Measurements from ENCODE around the gene RAB31. TPM values are rescaled to one million over a fixed set of nuclear protein-coding genes. Genes with fewer than 3 reads are reported as not detected.
A peak's percentile ranks its signal among the peaks of the same experiment; 100 is the strongest.

RAB31 gene
- total RNA-seq, 3 donors from 2014 or later, result 12.8 to 58.5 (median 27.4) TPM

GRCh38 chr18:9757827-9758621, 49.9 kb downstream of the RAB31 start:
- TF ChIP-seq CTCF (IDR thresholded peaks at IDR 0.05), result no peak
- no peaks in the 10 kb centered on the region for H3K36me3 ChIP-seq (ENCODE audit: low read depth)
- peak; percentile 22 for ATAC-seq
- H3K4me1 ChIP-seq (ENCODE audit: low read depth), result no peaks in the 10 kb centered on the region
- H3K9me3 ChIP-seq, result no peaks in the 10 kb centered on the region
- intact Hi-C loops (cut with DNase I, micrococcal nuclease), result no loop called here
- no peak for DNase-seq
- H3K4me3 ChIP-seq, result no peak overlapping the region

GRCh38 chr18:9758624-9759075, 50.5 kb downstream of the RAB31 start:
- no peaks in the 10 kb centered on the region for H3K4me1 ChIP-seq (ENCODE audit: low read depth)
- H3K36me3 ChIP-seq (ENCODE audit: low read depth), result no peaks in the 10 kb centered on the region
- no peak for DNase-seq
- H3K9me3 ChIP-seq, result no peaks in the 10 kb centered on the region
- H3K4me3 ChIP-seq, result no peak overlapping the region
- intact Hi-C loops (cut with DNase I, micrococcal nuclease), result no loop called here
- TF ChIP-seq CTCF (IDR thresholded peaks at IDR 0.05), result no peak
- peak; percentile 8 for ATAC-seq

GRCh38 chr18:9760641-9761040, 52.5 kb downstream of the RAB31 start:
- ATAC-seq, result no peak
- intact Hi-C loops (cut with DNase I, micrococcal nuclease), result loop anchor here in 1 of 2 donors (10.0 kb wide), 1 partner anchor 164 kb away; no protein-coding TSS in a partner anchor

GRCh38 chr18:9762526-9762925, 54.4 kb downstream of the RAB31 start:
- Histone ChIP-seq H3K4me1 (ENCODE audit: low read depth) (no peaks in the 10 kb centered on the region), H3K9me3 (no peaks in the 10 kb centered on the region), H3K4me3 (no peak overlapping the region), H3K36me3 (ENCODE audit: low read depth) (no peaks in the 10 kb centered on the region)
- ATAC-seq (no peak), DNase-seq (no peak)
- intact Hi-C loops (cut with DNase I, micrococcal nuclease), result loop anchor here in 1 of 2 donors (10.0 kb wide), 1 partner anchor 162 kb away; no protein-coding TSS in a partner anchor
- TF ChIP-seq CTCF (IDR thresholded peaks at IDR 0.05), result no peak

More at GRCh38 chr18:9760641-9761040, 52.5 kb downstream of the RAB31 start:
- no peak for DNase-seq
- Histone ChIP-seq H3K4me1 (ENCODE audit: low read depth) (no peaks in the 10 kb centered on the region), H3K36me3 (ENCODE audit: low read depth) (no peaks in the 10 kb centered on the region), H3K9me3 (no peaks in the 10 kb centered on the region), H3K4me3 (no peak overlapping the region)
- no peak for TF ChIP-seq CTCF (IDR thresholded peaks at IDR 0.05)

- H3K36me3 ChIP-seq (ENCODE audit: low read depth), result no peaks in the 10 kb centered on the region
- DNase-seq, result no peak
- no peak overlapping the region for H3K4me3 ChIP-seq
- ATAC-seq, result no peak
- no peaks in the 10 kb centered on the region for H3K4me1 ChIP-seq (ENCODE audit: low read depth)
- H3K9me3 ChIP-seq, result no peaks in the 10 kb centered on the region
- TF ChIP-seq CTCF (IDR thresholded peaks at IDR 0.05), result no peak
- intact Hi-C loops (cut with DNase I, micrococcal nuclease), result loop anchor here in 1 of 2 donors (10.0 kb wide), 1 partner anchor 162 kb away; no protein-coding TSS in a partner anchor
These were observed 55.1 kb downstream of the RAB31 start for GRCh38 chr18:9763157-9763556.

Data from mucosa of descending colon (tissue), 3 donors.